Spleen (tissue), 13 donors: Measurements from ENCODE around the gene DHRS4. TPM values are rescaled to one million over a fixed set of nuclear protein-coding genes. Genes with fewer than 3 reads are reported as not detected.

ENCODE experiments used
- DNase-seq: peaks from one replicate; pipeline ENCODE4 v3.0.0-alpha.2; 2020
- H3K27ac ChIP-seq, 8 donors: fragments of 200-600 bp; sonication (generic) in 7 of 8; 1 replicate in 4 of 8; 2 replicates in 4 of 8; pipeline versions ENCODE4 v1.5.0 to v1.8.0; 2016 to 2021; ENCODE audit warnings: inconsistent platforms in 4 of 8, mild to moderate bottlenecking in 4 of 8, moderate library complexity in 1 of 8
- H3K27me3 ChIP-seq, 7 donors: fragments of 200-600 bp; sonication (generic) in 6 of 7; replicated peaks in 1 of 7; 1 replicate in 4 of 7; 2 replicates in 3 of 7; pipeline versions ENCODE4 v1.5.0 to v1.8.0; 2016 to 2021; ENCODE audit warnings: inconsistent platforms in 3 of 7, mild to moderate bottlenecking in 1 of 7
- H3K36me3 ChIP-seq, 6 donors: fragments of 200-600 bp; sonication (generic) in 5 of 6; 1 replicate in 4 of 6; 2 replicates in 2 of 6; pipeline versions ENCODE4 v1.5.0 to v1.8.0; 2016 to 2021; ENCODE audit warnings: inconsistent platforms in 2 of 6
- H3K4me1 ChIP-seq, 6 donors: fragments of 200-600 bp; sonication (generic) in 5 of 6; 1 replicate in 3 of 6; 2 replicates in 3 of 6; pipeline versions ENCODE4 v1.5.0 to v1.8.0; 2016 to 2021; ENCODE audit warnings: inconsistent platforms in 3 of 6
- H3K4me3 ChIP-seq, 8 donors: fragments of 200-600 bp; sonication (generic) in 7 of 8; 1 replicate in 4 of 8; 2 replicates in 4 of 8; pipeline versions ENCODE4 v1.5.0 to v1.8.0; 2016 to 2021; ENCODE audit warnings: inconsistent platforms in 4 of 8, mild to moderate bottlenecking in 4 of 8, moderate library complexity in 2 of 8
- H3K9me3 ChIP-seq, 8 donors: fragments of 200-600 bp; sonication (generic) in 7 of 8; 1 replicate in 4 of 8; 2 replicates in 4 of 8; pipeline versions ENCODE4 v1.5.0 to v1.8.0; 2016 to 2021; ENCODE audit warnings: inconsistent platforms in 4 of 8
- CTCF ChIP-seq, 11 experiments: fragments of 200-600 bp in 7 of 11; fragments of 450-650 bp in 4 of 11; sonication (generic) in 4 of 11; IDR thresholded peaks in 8 of 11; conservative IDR thresholded peaks in 3 of 11; 1 replicate in 7 of 11; 2 replicates in 4 of 11; pipeline versions ENCODE4 v1.4.0 to v1.8.0; 2016 to 2021; ENCODE audit warnings: antibody characterized with exemption in 11 of 11, inconsistent platforms in 4 of 11, mild to moderate bottlenecking in 1 of 11
- POLR2A ChIP-seq, 3 donors: fragments of 450-650 bp; IDR thresholded peaks; one replicate each; pipeline ENCODE4 v1.5.1; 2017; ENCODE audit warnings: antibody characterized with exemption in 3 of 3, mild to moderate bottlenecking in 1 of 3
- POLR2AphosphoS5 ChIP-seq, 3 donors: sonication (generic); formaldehyde crosslinking; IDR thresholded peaks; one replicate each; pipeline ENCODE4 v1.5.1; 2017; ENCODE audit warnings: antibody characterized with exemption in 3 of 3
- WGBS, 5 donors: extraction: QIAGEN DNeasy Blood & Tissue Kit in 3 of 5; methylation state at CpG; one replicate each; pipeline versions ENCODE4 v1.1.5 to v1.1.7; 2013 to 2018; 5-methylcytosine and 5-hydroxymethylcytosine counted together
- intact Hi-C: fragments of 100-400 bp; cut with DNase I; formaldehyde crosslinking; loops from one replicate; pipeline ENCODE4 v1.15.0; 2023; ENCODE audit warnings: low total_unique reads
- long read RNA-seq, 2 donors: transcript quantifications; one replicate each; lab custom pipeline, GENCODE V29; 2026
- polyA plus RNA-seq, 3 donors: library from polyadenylated mRNA; stranded (reverse); fragments of 200-250 nt; gene quantifications; one replicate each; pipeline ENCODE4 v1.2.1, GENCODE V29; 2013
- total RNA-seq, 7 donors: library from RNA; depleted of rRNA in 3 of 7; stranded (reverse); fragments of >200 nt in 3 of 7; fragmentation: NEBNext Ultra II Directional in 4 of 7; extraction: Animal tissue kit (Norgen Biotek cat#: 25700) in 4 of 7; gene quantifications; one replicate each; pipeline versions ENCODE4 v1.1.0 to v1.2.1, GENCODE V29; 2016 to 2021
- donor health status: healthy with polysubstance abuse.
- donor health status: DM: no; HTN: no; CAD: no; lungs with moderate emphysema.
- donor health status: DM: no; HTN: no; CAD: no.
- donor health status: Bipolar disorder and iron deficiency.
- donor health status: healthy.
- donor health status: DM: no; HTN: no; CAD: no.
- donor health status: DM: yes; HTN: yes; CAD: no.

Gene DHRS4
- total RNA-seq (10 to 100 TPM; 15.5 to 31.8 (median 23.2) TPM), polyA plus RNA-seq (10 to 100 TPM; 31.6 to 59.9 (median 38.5) TPM)
- long read RNA-seq, donor 1, transcript DHRS4-203 (5 exons, 727 nt) = minor isoform, 9 of 20 reads
- long read RNA-seq, donor 1, transcript DHRS4-201 (8 exons, 1,443 nt) = major isoform, 11 of 20 reads
- long read RNA-seq, donor 1, partial matches to known transcripts = 0 of 20 reads
- long read RNA-seq, donor 1, other reads (novel, unspliced or antisense) = 0 of 20 reads
- long read RNA-seq, donor 2, transcript DHRS4-203 (5 exons, 727 nt) = major isoform, 18 of 24 reads
- long read RNA-seq, donor 2, transcript DHRS4-201 (8 exons, 1,443 nt) = minor isoform, 5 of 24 reads
- long read RNA-seq, donor 2, partial matches to known transcripts = 0 of 24 reads
- long read RNA-seq, donor 2, other reads (novel, unspliced or antisense) = 0 of 24 reads

GRCh38 chr14:23953464-23954278 is at the start of gene DHRS4:
TSS of gene DHRS4 (plus strand) at chr14:23953770. CDS start at chr14:23953789, 19 bp downstream.
- TF ChIP-seq POLR2AphosphoS5 (IDR thresholded peaks at IDR 0.05) (peak; percentile 71 to 86 (median 81)), CTCF (IDR thresholded peaks at IDR 0.05 in 8 of 11, conservative IDR thresholded peaks at IDR 0.05 in 3 of 11) (peak; percentile 48 to 88 (median 80)), POLR2A (IDR thresholded peaks at IDR 0.05) (no peak)
- peak within 1 kb of the TSS; percentile 53 to 96 (median 79) for H3K4me3 ChIP-seq
- H3K27ac ChIP-seq = peak within 1 kb of the TSS; percentile 81 to 91 (median 86)
- peaks cover 0 to 29% (median 5%) of the 10 kb centered on the region in 6 donors for H3K36me3 ChIP-seq
- H3K27me3 ChIP-seq = no peaks in the 10 kb centered on the region
- peaks cover 7 to 37% (median 30%) of the 10 kb centered on the region in 6 donors for H3K4me1 ChIP-seq
- H3K9me3 ChIP-seq = peaks cover 0 to 14% (median 0%) of the 10 kb centered on the region in 8 donors
- intact Hi-C loops = no loop called here
- peak; percentile 96 for DNase-seq
- WGBS, 5 donors = 0 to 1% (median 0%) methylated on average over 30 to 44 of the region's 44 CpGs

GRCh38 chr14:23910101-23910875 is 43.3 kb upstream of the DHRS4 start:
- H3K4me1 ChIP-seq = no peaks in the 10 kb centered on the region
- H3K4me3 ChIP-seq = no peak overlapping the region
- no peaks in the 10 kb centered on the region for H3K9me3 ChIP-seq
- H3K27me3 ChIP-seq = peaks cover 0 to 12% (median 0%) of the 10 kb centered on the region in 7 donors
- no peak overlapping the region for H3K27ac ChIP-seq
- intact Hi-C loops = no loop called here
- H3K36me3 ChIP-seq = no peaks in the 10 kb centered on the region
- DNase-seq = no peak
- WGBS, 5 donors = 65 to 72% (median 68%) methylated on average over 7 of the region's 7 CpGs
- TF ChIP-seq POLR2AphosphoS5 (IDR thresholded peaks at IDR 0.05) (no peak), CTCF (IDR thresholded peaks at IDR 0.05 in 8 of 11, conservative IDR thresholded peaks at IDR 0.05 in 3 of 11) (peak; percentile 10 to 79 (median 63)), POLR2A (IDR thresholded peaks at IDR 0.05) (no peak)

- DNase-seq = no peak
- no peak for TF ChIP-seq POLR2AphosphoS5 (IDR thresholded peaks at IDR 0.05)
- peak in 1 of 11 experiments; percentile 18 for TF ChIP-seq CTCF (IDR thresholded peaks at IDR 0.05 in 8 of 11, conservative IDR thresholded peaks at IDR 0.05 in 3 of 11)
- peaks cover 0 to 12% (median 0%) of the 10 kb centered on the region in 7 donors for H3K27me3 ChIP-seq
- H3K4me1 ChIP-seq = no peaks in the 10 kb centered on the region
- no peaks in the 10 kb centered on the region for H3K36me3 ChIP-seq
- WGBS, 5 donors = 75 to 98% (median 90%) methylated on average over 3 of the region's 3 CpGs
- no peak overlapping the region for H3K27ac ChIP-seq
- H3K4me3 ChIP-seq = no peak overlapping the region
- H3K9me3 ChIP-seq = no peaks in the 10 kb centered on the region
- intact Hi-C loops = no loop called here
Measured at GRCh38 chr14:23910876-23911210, 42.7 kb upstream of the DHRS4 start.
